HG03342 (cell line): Measurements from ENCODE around the gene CHD1L.
"Not testable (repeated sequence)": the region's sequence is repeated elsewhere in the genome, so short reads cannot be mapped to it uniquely, and the experiment has no call there.

Source experiments
- ATAC-seq: cut with Tn5 transposase; IDR thresholded peaks from one replicate; pipeline ENCODE4 v1.9.1; 2021; ENCODE audit warnings: mild to moderate bottlenecking, moderate library complexity; ENCODE audit not compliant: unreplicated experiment

Gene CHD1L

GRCh38 chr1:147242449-147243227 is at the start of gene CHD1L:
Gene CHD1L, plus strand, starts transcription at chr1:147242684. Its CDS starts 20 bp downstream, at chr1:147242704.
- ATAC-seq = peak; percentile 82

DNA sequence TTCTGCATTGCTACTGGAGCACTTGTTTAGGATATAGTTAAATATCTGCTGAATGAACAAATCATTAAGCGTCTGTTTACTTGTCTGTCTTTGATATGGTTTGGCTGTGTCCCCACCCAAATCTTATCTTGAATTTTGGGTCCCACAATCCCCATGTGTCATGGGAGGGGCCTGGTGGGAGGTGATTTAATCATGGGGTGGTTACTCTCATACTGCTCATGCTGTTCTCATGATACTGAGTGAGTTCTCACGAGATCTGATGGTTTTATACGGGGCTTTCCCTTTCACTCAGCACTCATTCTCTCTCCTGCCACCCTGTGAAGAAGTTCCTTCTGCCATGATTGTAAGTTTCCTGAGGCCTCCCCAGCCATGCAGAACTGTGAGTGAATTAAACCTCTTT is 45.2 kb upstream of the CHD1L start:
- not testable (repeated sequence) for ATAC-seq

DNA sequence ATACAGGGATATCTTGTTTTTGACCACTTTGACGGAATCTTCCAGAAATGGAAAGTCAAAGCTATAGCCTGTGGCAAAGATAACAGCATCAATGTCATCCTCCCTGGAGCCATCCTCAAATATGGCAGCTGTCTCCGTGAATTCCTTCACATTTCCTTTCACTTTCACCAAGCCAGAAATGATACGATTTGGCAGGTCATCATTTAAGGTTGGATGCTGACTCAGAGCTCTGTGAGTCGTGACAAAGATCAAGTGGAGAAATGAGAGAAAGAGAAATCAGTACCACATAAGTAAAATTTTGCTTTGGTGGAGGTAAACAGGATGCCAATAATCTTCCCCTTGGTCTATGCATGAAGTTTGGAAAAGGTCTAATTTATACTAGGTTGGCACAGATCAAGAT is 41.2 kb upstream of the CHD1L start:
- ATAC-seq = no peak

DNA sequence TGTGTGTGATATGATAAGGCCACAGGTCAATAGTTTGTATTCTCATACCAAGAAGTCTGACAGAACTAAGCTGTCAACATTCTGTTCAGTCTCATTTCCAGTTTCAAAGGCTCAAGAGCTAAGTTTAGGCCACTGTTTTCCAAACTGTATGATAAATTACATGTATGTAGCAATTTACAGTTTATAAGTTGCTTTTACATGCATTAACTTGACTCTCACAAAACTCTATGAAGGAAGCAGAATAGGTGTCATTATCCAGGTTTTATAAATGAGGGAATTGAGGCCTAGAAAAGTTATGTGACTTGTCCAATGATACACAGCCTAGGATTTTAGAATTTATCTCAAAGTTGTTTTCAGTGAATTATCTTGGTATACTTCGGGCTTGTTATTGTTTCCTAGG is 40.7 kb upstream of the CHD1L start:
- no peak for ATAC-seq

GRCh38 chr1:147202576-147202975 is 39.9 kb upstream of the CHD1L start:
- ATAC-seq = no peak

GRCh38 chr1:147204080-147204479 is 38.4 kb upstream of the CHD1L start:
- ATAC-seq = no peak

DNA sequence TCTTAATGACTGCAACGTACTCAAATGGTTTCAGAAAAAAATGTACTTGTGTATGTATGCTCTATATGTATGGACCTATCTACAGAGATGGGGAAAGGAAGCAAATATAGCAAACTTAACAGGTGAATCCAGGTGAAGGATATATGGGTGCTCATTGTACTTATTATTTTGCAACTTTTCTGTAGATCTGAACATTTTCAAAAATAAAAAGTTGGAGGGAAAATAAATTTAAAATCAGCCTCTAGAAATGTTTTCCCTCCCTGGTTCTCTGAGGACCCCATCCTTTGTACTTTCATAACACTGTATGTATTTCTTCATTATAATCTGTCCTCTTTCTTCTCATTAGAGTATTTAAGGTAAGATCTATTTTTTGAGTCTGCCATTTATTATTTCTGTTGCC is 35.3 kb upstream of the CHD1L start:
- no peak for ATAC-seq

DNA sequence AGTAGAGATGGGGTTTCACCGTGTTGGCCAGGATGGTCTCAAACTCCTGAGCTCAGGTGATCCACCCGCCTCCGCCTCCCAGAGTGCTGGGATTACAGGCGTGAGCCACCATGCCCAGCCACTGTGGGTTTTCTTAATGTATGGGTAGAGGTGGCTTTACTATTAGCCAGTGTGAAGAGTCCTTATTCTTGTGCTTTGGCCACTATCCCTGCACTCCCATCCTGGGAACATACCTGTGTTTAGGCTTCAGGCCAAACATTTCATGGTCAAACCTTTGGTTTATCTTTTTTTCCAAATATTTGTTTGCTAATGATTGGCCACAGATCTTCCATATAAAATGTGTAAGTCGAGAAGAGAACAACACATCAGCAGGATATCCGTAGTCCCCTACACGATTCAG is 33.9 kb upstream of the CHD1L start:
- ATAC-seq = no peak

DNA sequence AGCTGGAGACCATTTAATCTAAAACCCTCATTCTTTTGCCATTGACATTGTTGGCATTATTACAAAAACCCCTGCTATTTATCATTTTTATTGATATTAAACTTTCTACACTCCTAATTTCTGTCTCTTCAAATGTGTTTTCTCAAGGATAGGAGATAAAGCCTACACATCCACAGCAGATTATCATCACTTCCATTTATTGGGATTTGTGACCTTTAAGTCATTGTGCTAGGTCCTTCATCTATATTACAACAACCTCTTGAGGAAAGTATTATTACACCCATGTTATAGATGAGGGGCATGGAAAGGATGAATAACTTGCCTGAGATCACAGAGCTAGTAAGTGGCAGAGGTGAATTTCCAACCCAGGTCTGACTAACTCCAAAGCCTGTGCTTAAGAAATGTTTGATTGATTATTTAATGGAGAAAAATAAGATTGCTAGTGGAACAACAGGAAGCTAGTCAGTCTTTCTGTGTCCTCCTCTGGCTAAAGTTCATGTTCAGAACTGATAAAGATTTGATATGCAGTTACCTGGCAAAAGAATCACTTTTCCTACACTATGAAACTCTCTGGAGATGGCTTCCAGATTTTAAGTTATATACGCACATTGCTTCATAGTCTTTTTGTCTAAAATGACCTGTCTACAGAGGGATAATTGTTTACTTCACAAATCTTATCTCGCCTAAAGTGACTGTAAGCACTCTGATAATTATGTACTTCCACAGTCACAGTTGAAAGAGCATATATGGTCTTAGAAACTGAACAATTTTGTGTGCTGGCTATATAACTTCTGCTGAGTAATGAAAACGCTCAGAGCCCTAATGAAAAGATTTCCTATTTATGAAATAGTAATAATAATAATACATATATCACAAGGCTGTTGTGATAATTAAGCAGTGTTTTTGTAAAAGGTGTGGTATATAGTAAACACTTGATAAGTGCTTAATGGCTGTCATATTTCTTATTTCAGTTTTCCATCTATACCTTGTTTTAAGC is 32.4 kb upstream of the CHD1L start:
- no peak for ATAC-seq

DNA sequence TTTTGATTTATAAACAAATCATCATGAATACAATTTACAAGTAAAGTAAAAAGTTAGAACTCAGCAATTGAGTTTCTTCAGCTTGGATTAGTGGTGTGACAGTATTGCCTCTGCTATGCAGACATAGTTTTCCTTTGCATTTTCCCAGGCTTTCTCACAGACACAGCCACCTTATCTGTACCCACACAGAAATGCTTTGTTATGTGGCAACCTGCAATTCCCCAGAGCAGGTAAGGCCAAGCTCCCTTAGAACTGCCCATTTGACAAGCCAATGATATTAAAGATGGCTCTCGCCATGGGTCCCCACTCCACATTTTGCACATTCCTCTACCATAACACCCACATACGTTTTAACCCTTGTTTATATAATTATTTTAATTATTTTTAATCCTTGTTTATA is 31.5 kb upstream of the CHD1L start:
- ATAC-seq = no peak

DNA sequence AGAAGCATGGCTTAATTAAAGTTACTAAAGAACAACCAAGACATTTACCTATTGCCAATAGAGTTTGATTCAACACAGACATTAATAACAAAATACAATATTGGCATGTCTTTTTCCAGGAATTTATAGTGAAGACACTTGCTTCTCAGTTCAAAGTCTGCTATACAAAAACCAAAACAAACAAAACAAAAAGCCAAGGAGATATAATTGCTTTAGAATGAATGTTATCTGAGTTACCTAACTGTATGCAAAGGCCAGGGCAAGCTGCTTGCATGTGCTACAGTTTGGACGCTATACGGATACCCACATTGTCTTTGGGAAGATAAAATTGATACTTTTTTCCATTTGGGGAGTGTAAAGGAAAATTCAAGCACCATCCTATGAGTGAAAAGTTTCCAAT is 30.9 kb upstream of the CHD1L start:
- no peak for ATAC-seq

GRCh38 chr1:147213271-147213670 is 29.2 kb upstream of the CHD1L start:
- ATAC-seq = no peak

GRCh38 chr1:147214325-147214724 is 28.2 kb upstream of the CHD1L start:
- ATAC-seq = no peak

GRCh38 chr1:147214842-147215539 is 27.5 kb upstream of the CHD1L start:
- ATAC-seq = no peak

DNA sequence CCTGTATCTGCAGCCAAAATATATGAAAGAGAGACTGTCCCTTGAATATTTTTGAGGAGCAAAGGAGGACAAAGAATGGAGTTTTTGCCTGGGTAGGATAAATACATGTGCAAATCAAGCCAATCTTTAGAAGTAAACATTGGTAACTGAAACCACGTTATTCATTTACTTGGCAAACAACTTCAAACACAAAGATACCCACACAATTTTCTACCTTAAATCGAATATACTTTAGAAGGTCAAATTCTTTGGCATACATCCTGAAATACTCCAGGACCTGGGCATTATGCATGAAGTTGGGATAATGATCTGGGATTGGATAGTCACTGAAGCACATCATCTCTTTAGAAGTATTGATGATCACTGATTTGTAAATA is 27.0 kb upstream of the CHD1L start:
- no peak for ATAC-seq

DNA sequence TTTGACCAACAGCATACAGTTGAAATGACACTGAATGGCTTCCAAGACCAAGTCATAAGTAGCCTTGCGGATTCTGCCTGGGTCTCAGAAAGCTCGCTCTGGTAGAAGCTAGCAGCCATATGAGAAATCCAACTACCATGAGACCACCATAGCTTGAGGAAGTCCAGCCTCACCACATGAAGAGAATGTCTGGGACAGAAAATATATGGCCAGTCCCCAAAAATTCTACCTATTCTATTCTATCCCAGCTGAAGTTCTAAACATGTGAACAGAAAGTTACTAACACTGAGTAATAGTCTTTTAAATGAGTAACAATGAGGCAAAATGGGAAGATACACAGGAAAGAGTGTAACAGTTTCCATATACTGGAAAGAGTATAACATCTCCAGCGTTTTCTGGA is 26.4 kb upstream of the CHD1L start:
- ATAC-seq = no peak

DNA sequence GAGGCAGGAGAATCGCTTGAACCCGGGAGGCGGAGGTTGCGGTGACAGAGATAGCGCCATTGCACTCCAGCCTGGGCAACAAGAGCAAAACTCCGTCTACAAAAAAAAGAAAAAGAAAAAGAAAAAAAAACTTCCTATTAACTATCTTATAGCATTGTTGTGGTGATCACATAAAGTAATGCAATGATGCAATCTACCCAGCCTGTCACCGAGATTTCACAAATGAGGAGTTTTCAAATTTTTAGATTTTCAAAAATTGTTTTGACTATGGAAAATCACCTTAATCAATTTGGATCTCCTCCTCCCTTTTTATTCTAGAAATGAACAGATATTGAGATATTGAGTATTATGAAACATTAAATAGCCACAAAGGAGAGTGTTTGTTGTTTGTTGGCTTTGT is 25.3 kb upstream of the CHD1L start:
- ATAC-seq = no peak

DNA sequence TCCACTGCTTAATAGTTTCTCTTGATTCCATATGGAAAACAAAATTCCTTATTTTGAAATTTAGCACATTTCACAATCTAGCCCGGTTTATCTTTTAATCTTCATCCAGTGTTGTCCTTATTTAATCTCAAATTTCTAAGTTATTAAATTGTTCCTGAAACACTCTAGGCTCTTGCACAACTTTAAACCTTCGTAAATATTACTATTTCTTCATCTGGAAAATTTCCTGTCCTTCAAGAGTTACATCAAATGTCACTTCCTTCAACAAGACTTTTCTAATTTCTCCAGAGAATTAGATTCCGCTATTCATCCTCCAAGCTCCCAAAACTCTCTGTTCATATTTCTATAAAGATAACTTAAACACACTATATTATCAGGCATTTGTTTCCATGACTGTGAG is 23.9 kb upstream of the CHD1L start:
- no peak for ATAC-seq

DNA sequence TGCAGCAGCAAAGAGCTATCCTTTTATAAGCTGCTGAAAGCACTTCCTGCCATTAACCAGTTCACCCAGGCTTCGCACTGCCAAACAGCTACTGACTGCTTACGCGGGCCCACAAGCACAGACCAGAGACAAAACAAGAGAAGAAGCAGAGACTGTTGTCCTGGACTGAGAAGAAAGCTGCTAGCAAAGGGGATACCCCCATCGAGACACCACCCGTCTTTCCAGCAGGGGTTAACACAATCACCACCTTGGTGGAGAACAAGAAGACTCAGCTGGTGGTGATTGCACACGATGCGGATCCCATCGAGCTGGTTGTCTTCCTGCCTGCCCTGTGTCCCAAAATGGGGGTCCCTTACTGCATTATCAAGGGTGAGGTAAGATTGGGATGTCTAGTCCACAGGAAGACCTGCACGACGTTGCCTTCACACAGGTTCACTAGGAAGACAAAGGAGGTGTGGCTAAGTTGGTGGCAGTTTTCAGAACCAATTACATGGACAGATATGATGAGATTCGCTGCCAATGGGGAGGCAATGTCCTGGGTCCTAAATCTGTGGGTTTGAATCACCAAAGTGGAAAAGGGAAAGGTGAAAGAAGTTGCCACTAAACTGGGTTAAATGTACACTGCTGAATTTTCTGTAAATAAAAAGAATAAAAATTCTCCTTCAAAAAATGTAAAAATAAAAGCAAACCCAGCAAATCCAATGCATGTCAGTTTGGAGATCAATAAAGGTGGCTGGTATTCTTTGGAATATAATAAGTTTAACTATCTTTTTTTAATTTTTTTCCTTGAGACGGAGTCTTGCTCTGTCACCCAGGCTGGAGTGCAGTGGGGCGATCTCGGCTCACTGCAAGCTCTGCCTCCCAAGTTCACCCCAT is 18.5 kb upstream of the CHD1L start:
- ATAC-seq = no peak

GRCh38 chr1:147225193-147225730 is 17.2 kb upstream of the CHD1L start, which contains the start of gene FMO5:
Gene FMO5, minus strand, starts transcription at chr1:147225339. Its CDS starts 310 bp downstream, at chr1:147225029.
- ATAC-seq = peak; percentile 77
